Breast epithelium (tissue), 4 donors: ENCODE measurements around the gene SPCS2. TPM values are rescaled to one million over a fixed set of nuclear protein-coding genes. Genes with fewer than 3 reads are reported as not detected.

ENCODE experiments used
- DNase-seq, 2 donors: peaks; one replicate each; pipeline ENCODE4 v3.0.0-alpha.2; 2019; ENCODE audit warnings: low spot score in 2 of 2
- H3K27ac ChIP-seq, 2 donors: fragments of 200-600 bp; sonication (generic) in 1 of 2; one replicate each; pipeline ENCODE4 v1.5.1; 2016 to 2019; ENCODE audit warnings: mild to moderate bottlenecking in 1 of 2
- H3K27me3 ChIP-seq, 2 donors: fragments of 200-600 bp; sonication (generic) in 1 of 2; one replicate each; pipeline versions ENCODE4 v1.5.1 to v1.6.0; 2017 to 2019; ENCODE audit warnings: control low read depth in 1 of 2, mild to moderate bottlenecking in 1 of 2
- H3K36me3 ChIP-seq: fragments of 200-600 bp; one replicate; pipeline ENCODE4 v1.5.1; 2019
- H3K4me1 ChIP-seq, 2 donors: fragments of 200-600 bp; sonication (generic); one replicate each; pipeline ENCODE4 v1.5.1; 2016 to 2019; ENCODE audit warnings: control low read depth in 1 of 2
- H3K4me3 ChIP-seq, 3 donors: fragments of 200-600 bp; sonication (generic); 1 replicate in 2 of 3; 2 replicates in 1 of 3; pipeline ENCODE4 v1.5.1; 2016 to 2019; ENCODE audit warnings: mild to moderate bottlenecking in 3 of 3, moderate library complexity in 2 of 3
- H3K9me3 ChIP-seq, 2 donors: fragments of 200-600 bp; sonication (generic) in 1 of 2; one replicate each; pipeline ENCODE4 v1.5.1; 2016 to 2019; ENCODE audit warnings: control low read depth in 1 of 2
- CTCF ChIP-seq, 3 donors: fragments of 450-650 bp; IDR thresholded peaks; one replicate each; pipeline ENCODE4 v1.5.1; 2016 to 2017; ENCODE audit warnings: antibody characterized with exemption in 3 of 3, mild to moderate bottlenecking in 3 of 3, moderate library complexity in 3 of 3
- POLR2A ChIP-seq: fragments of 450-650 bp; IDR thresholded peaks from one replicate; pipeline ENCODE4 v1.6.1; 2016; ENCODE audit warnings: antibody characterized with exemption, mild to moderate bottlenecking, moderate library complexity
- POLR2AphosphoS5 ChIP-seq, 3 donors: sonication (generic); formaldehyde crosslinking; IDR thresholded peaks; one replicate each; pipeline ENCODE4 v1.6.1; 2017; ENCODE audit warnings: antibody characterized with exemption in 3 of 3
- intact Hi-C: fragments of 100-400 bp; cut with DNase I; formaldehyde crosslinking; loops from one replicate; pipeline ENCODE4 v1.15.1; 2023; ENCODE audit warnings: low total_unique reads
- total RNA-seq, 3 donors: library from RNA; depleted of rRNA; stranded (reverse); fragments of >200 nt; gene quantifications; one replicate each; pipeline ENCODE4 v1.1.0, GENCODE V29; 2016

The SPCS2 gene
- total RNA-seq, 3 donors from 2014 or later, result 34.1 to 57.8 (median 57.5) TPM

- Histone ChIP-seq H3K4me3 (no peak overlapping the region), H3K9me3 (no peaks in the 10 kb centered on the region), H3K36me3 (no peaks in the 10 kb centered on the region), H3K4me1 (no peaks in the 10 kb centered on the region), H3K27ac (no peak overlapping the region), H3K27me3 (no peaks in the 10 kb centered on the region)
- TF ChIP-seq POLR2A, result no peak
- TF ChIP-seq POLR2AphosphoS5 (IDR thresholded peaks at IDR 0.05), result no peak
- no peak for TF ChIP-seq CTCF (IDR thresholded peaks at IDR 0.05)
- intact Hi-C loops, result no loop called here
- no peak for DNase-seq
Observed at GRCh38 chr11:75025561-75025960, 76.5 kb downstream of the SPCS2 start.

- DNase-seq, result no peak
- Histone ChIP-seq H3K27me3 (no peaks in the 10 kb centered on the region), H3K27ac (no peak overlapping the region), H3K4me1 (no peaks in the 10 kb centered on the region), H3K9me3 (no peaks in the 10 kb centered on the region), H3K36me3 (no peaks in the 10 kb centered on the region), H3K4me3 (no peak overlapping the region)
- intact Hi-C loops, result no loop called here
- TF ChIP-seq POLR2AphosphoS5 (IDR thresholded peaks at IDR 0.05) (no peak), POLR2A (no peak), CTCF (IDR thresholded peaks at IDR 0.05) (no peak)
Observed at GRCh38 chr11:75028321-75028720, 79.3 kb downstream of the SPCS2 start.

Other genes with a start within 250 kb of the SPCS2 start
- gene CHRDL2, start 217.8 kb upstream of the SPCS2 start, total RNA-seq, result 1 to 10 TPM in 1 of 3 donors, not detected in 2; 4.2 TPM
- 10 to 100 TPM; 16.5 to 36.1 (median 27.2) TPM for gene RNF169, start 200.4 kb upstream of the SPCS2 start, total RNA-seq
- gene XRRA1, start 175 bp upstream of the SPCS2 start, total RNA-seq, result 10 to 100 TPM; 18.0 to 33.6 (median 18.4) TPM
- 10 to 100 TPM; 11.8 to 12.8 (median 12.4) TPM for gene NEU3, start 39.7 kb downstream of the SPCS2 start, total RNA-seq
- not detected for gene OR2AT4, start 147.6 kb downstream of the SPCS2 start, total RNA-seq
- gene SLCO2B1, start 201.8 kb downstream of the SPCS2 start, total RNA-seq, result 10 to 100 TPM; 23.9 to 86.9 (median 32.3) TPM